Adrenal gland (tissue), 5 donors: ENCODE data around the gene BMP6.

ENCODE experiments used
- POLR2A ChIP-seq, 2 donors: fragments of 450-650 bp; IDR thresholded peaks; one replicate each; pipeline ENCODE4 v1.6.1; 2017; ENCODE audit warnings: antibody characterized with exemption in 2 of 2, mild to moderate bottlenecking in 2 of 2, moderate library complexity in 1 of 2
- TF ChIP-seq, protein P1 (sequence below), 6 experiments: fragments of 450-650 bp in 4 of 6; fragments of 200-600 bp in 2 of 6; sonication (generic) in 1 of 6; IDR thresholded peaks; 1 replicate in 5 of 6; 2 replicates in 1 of 6; pipeline versions ENCODE4 v1.5.1 to v1.8.0; 2016 to 2021; ENCODE audit warnings: antibody characterized with exemption in 6 of 6, mild to moderate bottlenecking in 2 of 6, moderate library complexity in 1 of 6
- donor health status: DM: no; HTN: no; CAD: no.

DNA sequence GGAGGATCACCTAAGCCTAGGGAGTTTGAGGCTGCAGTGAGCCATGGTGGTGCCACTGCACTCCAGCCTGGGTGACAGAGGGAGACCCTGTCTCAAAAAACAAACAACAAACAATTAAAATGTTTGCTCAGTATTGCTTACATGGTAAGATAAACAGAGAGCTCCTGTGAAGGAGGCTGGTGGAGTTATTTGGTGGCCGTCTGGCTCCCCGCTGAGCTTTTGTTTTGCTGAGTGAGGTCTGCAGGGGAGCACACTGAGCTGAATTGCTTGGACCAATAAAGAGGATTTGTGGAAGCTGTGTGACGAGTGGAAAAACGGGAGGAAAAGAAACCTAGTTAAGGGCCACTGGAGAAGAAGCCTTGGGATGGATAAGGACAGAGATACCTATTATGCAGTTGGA, 41.1 kb upstream of the BMP6 start:
- no peak for TF ChIP-seq POLR2A (IDR thresholded peaks at IDR 0.05)
- TF ChIP-seq, protein P1, sequence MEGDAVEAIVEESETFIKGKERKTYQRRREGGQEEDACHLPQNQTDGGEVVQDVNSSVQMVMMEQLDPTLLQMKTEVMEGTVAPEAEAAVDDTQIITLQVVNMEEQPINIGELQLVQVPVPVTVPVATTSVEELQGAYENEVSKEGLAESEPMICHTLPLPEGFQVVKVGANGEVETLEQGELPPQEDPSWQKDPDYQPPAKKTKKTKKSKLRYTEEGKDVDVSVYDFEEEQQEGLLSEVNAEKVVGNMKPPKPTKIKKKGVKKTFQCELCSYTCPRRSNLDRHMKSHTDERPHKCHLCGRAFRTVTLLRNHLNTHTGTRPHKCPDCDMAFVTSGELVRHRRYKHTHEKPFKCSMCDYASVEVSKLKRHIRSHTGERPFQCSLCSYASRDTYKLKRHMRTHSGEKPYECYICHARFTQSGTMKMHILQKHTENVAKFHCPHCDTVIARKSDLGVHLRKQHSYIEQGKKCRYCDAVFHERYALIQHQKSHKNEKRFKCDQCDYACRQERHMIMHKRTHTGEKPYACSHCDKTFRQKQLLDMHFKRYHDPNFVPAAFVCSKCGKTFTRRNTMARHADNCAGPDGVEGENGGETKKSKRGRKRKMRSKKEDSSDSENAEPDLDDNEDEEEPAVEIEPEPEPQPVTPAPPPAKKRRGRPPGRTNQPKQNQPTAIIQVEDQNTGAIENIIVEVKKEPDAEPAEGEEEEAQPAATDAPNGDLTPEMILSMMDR (IDR thresholded peaks at IDR 0.05): no peak
